Endometrial microvascular endothelial cells (primary cell): ENCODE results near the gene ZNF546. TPM values are rescaled to one million over a fixed set of nuclear protein-coding genes. Genes with fewer than 3 reads are reported as not detected.
"Not testable (repeated sequence)": the region's sequence is repeated elsewhere in the genome, so short reads cannot be mapped to it uniquely, and the experiment has no call there.

Experiments used
- in situ Hi-C: cut with HindIII; loops from 2 replicates; pipeline ENCODE4 v1.10.0; 2017; ENCODE audit warnings: low sequenced_read_pairs, low pct_unique_long_range_greater_than_20kb; ENCODE audit errors: inconsistent ontology term
- total RNA-seq: library from RNA; depleted of rRNA; stranded (reverse); fragments of >200 nt; gene quantifications from one replicate; pipeline ENCODE4 v1.2.3, GENCODE V29; 2015; ENCODE audit errors: inconsistent ontology term

Gene ZNF546
- total RNA-seq, 1 donor from 2014 or later = 1.4 TPM

DNA sequence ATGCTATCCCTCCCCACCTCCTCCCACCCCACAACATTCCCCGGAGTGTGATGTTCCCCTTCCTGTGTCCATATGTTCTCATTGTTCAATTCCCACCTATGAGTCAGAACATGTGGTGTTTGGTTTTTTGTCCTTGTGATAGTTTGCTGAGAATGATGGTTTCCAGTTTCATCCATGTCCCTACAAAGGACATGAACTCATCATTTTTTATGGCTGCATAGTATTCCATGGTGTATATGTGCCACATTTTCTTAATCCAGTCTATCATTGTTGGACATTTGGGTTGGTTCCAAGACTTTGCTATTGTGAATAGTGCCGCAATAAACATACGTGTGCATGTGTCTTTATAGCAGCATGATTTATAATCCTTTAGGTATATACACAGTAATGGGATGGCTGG is 41.2 kb downstream of the ZNF546 start:
- in situ Hi-C loops = not testable (repeated sequence)

DNA sequence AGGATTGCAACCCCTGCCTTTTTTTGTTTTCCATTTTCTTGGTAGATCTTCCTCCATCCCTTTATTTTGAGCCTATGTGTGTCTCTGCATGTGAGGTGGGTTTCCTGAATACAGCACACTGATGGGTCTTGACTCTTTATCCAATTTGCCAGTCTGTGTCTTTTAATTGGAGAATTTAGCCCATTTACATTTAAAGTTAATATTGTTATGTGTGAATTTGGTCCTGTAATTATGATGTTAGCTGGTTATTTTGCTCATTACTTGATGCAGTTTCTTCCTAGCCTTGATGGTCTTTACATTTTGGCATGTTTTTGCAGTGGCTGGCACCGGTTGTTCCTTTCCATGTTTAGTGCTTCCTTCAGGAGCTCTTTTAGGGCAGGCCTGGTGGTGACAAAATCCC is 44.9 kb downstream of the ZNF546 start:
- in situ Hi-C loops = not testable (repeated sequence)

DNA sequence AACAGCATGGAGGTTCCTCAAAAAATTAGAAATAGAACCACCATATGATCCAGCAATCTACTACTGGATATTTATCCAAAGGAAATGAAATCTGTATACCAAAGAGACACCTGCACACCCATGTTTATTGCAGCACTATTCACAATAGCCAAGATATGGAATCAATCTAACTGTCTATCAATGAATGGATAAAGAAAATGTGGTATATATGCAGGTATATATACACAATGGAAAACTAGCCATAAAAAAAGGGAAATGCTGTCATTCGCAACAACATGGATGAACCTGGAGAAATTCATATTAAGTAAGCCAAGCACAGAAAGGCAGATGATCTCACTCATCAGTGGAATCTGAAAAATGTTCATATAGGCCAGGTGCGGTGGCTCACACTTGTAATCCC is 56.6 kb downstream of the ZNF546 start:
- in situ Hi-C loops = no loop called here

DNA sequence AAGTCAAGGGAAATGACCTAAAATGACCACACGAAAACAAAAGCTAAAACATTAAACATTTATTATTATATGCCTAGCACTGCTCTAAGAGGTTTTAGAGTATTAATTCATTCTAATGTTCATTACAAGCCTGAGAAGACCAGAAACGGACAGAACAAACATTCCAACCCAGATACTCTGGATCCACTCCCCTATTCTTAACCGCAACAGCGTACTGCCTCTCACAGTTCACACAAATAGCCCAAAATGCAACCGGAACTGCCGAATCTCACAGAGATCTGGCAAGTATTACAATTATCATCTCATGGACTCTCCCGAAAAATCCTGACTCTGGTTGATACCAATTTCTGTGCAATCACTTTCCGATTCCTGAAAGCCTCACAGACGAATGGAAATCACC is 57.8 kb downstream of the ZNF546 start:
- in situ Hi-C loops = no loop called here

DNA sequence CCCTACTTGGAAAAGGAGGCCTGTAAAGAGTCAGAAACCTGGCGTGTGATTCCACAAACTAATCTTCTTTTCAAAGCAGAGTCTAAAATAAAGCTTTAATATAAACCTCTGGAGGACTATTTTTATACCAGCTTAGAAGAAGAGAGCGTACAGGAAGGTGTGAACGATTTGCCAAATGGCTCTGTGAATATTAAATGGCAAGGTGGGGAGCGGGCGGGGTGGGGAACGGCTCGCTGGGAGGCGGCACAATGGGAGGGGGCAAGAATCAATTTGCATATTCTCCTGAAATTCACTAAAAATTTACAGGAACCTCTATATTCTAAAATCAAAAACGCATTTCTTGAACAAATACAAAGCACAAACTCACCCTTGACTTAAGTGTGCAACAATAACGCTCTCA is 58.2 kb downstream of the ZNF546 start:
- in situ Hi-C loops = no loop called here

DNA sequence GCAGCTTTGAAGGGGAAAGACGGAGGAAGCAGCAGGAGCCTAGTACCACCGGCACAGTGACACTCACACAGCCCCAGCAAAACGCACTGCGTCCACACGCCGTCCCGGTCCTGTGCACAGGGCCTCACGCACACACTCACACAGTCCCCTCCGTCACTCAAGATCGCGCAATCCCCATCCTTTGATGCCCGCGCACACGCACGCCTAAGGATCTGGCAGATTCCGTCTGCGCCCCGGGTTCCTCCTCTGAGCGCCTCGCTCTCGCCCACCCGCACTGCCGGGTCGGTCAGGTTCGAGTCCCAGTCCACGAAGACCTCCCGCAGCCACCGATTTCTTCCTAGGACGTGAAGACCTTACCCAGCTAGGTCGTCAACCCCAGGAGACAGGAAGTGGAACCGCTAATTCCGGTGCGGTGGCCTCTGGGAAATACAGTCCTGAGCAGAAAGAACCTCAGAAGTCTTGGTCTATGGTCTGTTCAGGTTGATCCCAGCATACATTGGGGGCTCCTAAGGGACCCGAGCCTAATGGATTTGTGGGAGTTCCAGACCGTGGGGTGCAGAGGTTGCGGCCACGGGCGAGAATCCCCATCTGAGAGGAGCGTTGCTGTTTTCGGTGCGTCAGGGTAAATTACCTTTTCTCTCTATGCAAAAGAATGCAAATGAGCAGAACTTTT is 59.1 kb downstream of the ZNF546 start, which contains the start of gene ZNF780B:
TSS of gene ZNF780B (minus strand) at position 400 of the 673 bp plus-strand sequence. CDS start 5,899 bp downstream, outside the sequence.
- in situ Hi-C loops = no loop called here

DNA sequence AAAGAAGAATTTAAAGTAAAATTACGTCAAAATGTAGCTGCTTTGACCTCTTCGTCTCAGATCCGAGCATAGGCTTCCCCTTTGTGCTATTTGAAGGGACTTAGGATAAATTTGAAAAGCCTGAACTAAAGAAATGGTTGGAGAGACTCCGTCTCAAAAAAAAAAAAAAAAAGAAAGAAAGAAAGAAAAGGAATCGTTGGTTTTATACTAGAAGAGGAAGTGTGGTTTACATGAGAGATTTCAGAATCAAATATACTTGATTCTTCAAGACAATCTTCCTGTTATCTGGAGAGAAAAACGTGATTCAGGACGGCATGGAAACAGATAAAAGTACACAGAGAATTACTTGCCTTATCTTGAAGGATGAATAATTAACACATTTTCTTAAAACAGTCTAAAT is 59.6 kb downstream of the ZNF546 start:
- in situ Hi-C loops = no loop called here

DNA sequence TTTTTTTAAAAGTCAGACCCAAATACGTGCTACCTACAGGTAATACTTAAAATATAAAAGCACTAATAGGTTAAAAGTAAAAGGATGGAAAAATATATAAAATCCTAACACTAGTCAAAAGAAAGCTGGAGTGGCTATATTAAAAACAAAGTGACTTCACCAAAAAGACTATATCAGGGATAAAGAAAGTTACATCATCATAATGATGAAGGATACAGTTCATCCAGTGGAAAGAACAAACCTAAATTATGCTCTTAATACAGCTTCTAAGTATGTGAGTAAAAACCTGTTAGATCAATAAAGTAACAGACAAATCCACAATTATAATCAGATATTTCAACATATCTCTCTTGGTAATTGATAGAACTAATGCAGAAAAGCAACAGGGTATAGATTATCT is 60.3 kb downstream of the ZNF546 start:
- in situ Hi-C loops = no loop called here

DNA sequence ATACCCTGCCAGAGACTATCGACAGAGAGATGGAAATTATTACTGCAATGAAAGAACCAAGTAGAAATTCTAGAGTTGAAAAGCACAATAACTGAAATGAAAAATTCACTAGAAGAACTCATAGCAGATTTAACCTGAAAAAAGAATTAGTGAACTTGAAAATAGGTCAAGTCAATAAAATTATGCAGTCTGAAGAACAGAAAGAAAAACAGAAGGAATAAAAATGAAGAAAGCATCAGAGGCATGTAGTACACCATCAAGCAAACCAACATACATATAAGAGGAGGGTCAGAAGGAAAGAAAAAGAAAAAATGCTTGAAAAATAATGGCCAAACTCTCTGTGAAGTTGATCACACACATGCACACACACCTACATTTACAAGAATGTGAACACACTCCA is 62.8 kb downstream of the ZNF546 start:
- in situ Hi-C loops = no loop called here

DNA sequence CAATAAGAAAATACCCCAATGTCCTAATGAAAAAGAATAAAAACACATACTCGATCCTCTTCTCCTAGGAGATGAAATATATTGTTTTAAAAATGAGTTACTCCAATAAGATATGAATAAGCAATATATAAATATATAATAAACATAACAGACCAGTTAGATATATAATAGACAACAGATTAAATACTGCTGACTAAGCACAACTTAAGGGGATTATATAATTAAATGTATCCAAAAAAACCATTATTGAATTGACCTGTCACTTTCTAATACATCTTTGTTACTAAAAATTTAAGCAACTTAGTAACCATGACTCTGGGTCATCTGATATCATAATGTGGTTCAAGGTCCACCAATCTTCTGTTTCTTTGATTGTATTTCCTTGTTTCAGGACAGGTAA is 73.2 kb downstream of the ZNF546 start:
- in situ Hi-C loops = no loop called here

Other genes starting within 250 kb of the ZNF546 start
- gene LEUTX, start 218.2 kb upstream of the ZNF546 start, total RNA-seq = not detected
- gene DYRK1B, start 162.9 kb upstream of the ZNF546 start, total RNA-seq = 13.2 TPM
- gene FBL, start 150.7 kb upstream of the ZNF546 start, total RNA-seq = 166 TPM
- gene FCGBP, start 62.4 kb upstream of the ZNF546 start, total RNA-seq = not detected
- 188 TPM for gene PSMC4, start 25.9 kb upstream of the ZNF546 start, total RNA-seq
- gene ZNF780B, start 59.2 kb downstream of the ZNF546 start, total RNA-seq = 17.9 TPM
- 15.1 TPM for gene ZNF780A, start 93.9 kb downstream of the ZNF546 start, total RNA-seq
- gene MAP3K10, start 194.4 kb downstream of the ZNF546 start, total RNA-seq = 5.4 TPM
- not detected for gene TTC9B, start 221.3 kb downstream of the ZNF546 start, total RNA-seq
- gene CCNP, start 229.6 kb downstream of the ZNF546 start, total RNA-seq = not detected